Activated T-helper 9 cell treated with anti-CD3 and anti-CD28 coated beads, Interleukin-2, amount 50 U/mL, for 16 hours (primary cell): ENCODE results near the gene PCMTD2.
"Not testable (repeated sequence)": the region's sequence is repeated elsewhere in the genome, so short reads cannot be mapped to it uniquely, and the experiment has no call there.

Source experiments
- DNase-seq: peaks from one replicate; pipeline ENCODE4 v3.0.0-alpha.2; 2020; ENCODE audit warnings: low read depth

PCMTD2 gene

GRCh38 chr20:64286447-64287263, 31.1 kb downstream of the PCMTD2 start:
- DNase-seq: not testable (repeated sequence)

- DNase-seq: not testable (repeated sequence)
Measured at GRCh38 chr20:64287264-64287590, 31.7 kb downstream of the PCMTD2 start.

GRCh38 chr20:64292167-64292566, 36.6 kb downstream of the PCMTD2 start:
- not testable (repeated sequence) for DNase-seq

GRCh38 chr20:64303086-64303485, 47.5 kb downstream of the PCMTD2 start:
- DNase-seq: not testable (repeated sequence)

- DNase-seq: not testable (repeated sequence)
Measured at GRCh38 chr20:64313761-64314160, 58.2 kb downstream of the PCMTD2 start.

GRCh38 chr20:64315381-64315780, 59.8 kb downstream of the PCMTD2 start:
- DNase-seq: not testable (repeated sequence)

- DNase-seq: not testable (repeated sequence)
Measured at GRCh38 chr20:64315884-64316283, 60.3 kb downstream of the PCMTD2 start.

GRCh38 chr20:64316415-64317083, 61.0 kb downstream of the PCMTD2 start:
- DNase-seq: peak; percentile 16

- not testable (repeated sequence) for DNase-seq
Measured at GRCh38 chr20:64317331-64317730, 61.8 kb downstream of the PCMTD2 start.

GRCh38 chr20:64318056-64318455, 62.5 kb downstream of the PCMTD2 start:
- not testable (repeated sequence) for DNase-seq

- not testable (repeated sequence) for DNase-seq
Measured at GRCh38 chr20:64322031-64322789, 66.7 kb downstream of the PCMTD2 start.
